HG02840 (cell line): ENCODE measurements around the gene MAP3K8.
"Not testable (repeated sequence)": the region's sequence is repeated elsewhere in the genome, so short reads cannot be mapped to it uniquely, and the experiment has no call there.

ENCODE experiments used
- ATAC-seq: cut with Tn5 transposase; IDR thresholded peaks from one replicate; pipeline ENCODE4 v1.9.1; 2021; ENCODE audit warnings: mild to moderate bottlenecking, moderate library complexity, moderate number of reproducible peaks; ENCODE audit not compliant: unreplicated experiment, low FRiP score

MAP3K8 gene

DNA sequence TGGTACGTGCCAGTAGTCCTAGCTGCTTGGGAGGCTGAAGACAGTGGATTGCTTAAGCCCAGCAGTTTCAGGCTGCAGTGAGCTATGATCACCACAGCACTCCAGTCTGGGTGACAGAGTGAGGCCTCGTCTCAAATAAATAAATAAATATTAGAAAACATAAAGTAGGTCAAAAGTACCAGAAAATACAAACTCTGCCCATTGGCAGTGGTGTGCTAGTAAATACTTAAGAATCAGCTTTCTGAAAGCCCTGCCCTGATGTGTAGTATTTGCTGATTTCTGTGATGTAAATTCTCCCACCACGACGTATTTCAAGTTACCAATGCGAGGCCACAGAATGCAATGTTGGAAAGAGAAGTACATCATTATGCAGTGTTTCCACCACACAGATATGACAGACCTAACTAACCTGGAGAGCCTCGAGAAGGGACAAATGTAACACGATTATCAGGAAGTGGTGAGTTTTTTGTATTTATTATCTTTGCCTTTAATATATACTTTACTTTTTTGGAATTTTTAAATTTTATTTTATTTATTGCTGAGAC is 11.8 kb upstream of the MAP3K8 start:
- no peak for ATAC-seq

DNA sequence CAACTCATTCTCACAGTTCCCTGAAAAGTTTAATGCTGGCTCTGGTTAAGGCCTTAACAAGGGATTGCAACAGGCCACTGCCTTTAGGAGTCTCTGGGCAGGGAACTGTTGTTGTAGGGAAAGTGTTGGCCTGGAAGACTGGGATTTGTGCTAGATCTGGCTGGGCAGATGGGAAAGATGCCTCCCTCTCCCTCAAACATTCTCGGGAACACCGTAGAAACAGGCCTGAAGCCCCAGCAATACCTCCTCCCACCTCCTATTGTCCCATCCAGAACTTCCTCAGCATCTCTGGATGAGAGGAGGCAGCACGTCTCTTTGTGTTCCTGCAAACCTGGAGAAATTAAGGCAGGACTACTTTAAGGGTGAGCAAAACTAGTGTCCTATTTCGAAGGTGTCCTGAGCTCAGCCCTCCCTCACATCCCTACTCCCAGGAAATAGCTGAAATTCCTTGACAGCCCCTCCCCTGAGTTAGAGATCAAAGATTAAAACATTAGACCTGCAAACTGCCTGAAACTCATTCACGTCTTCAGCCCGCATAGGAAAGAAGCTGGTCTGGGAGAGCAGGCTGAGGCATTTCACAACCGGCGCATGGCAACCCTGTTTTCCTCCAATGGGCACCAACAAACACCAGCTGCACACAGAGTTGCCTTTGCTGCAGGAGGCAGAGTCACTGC is 10.9 kb upstream of the MAP3K8 start:
- ATAC-seq, result no peak

DNA sequence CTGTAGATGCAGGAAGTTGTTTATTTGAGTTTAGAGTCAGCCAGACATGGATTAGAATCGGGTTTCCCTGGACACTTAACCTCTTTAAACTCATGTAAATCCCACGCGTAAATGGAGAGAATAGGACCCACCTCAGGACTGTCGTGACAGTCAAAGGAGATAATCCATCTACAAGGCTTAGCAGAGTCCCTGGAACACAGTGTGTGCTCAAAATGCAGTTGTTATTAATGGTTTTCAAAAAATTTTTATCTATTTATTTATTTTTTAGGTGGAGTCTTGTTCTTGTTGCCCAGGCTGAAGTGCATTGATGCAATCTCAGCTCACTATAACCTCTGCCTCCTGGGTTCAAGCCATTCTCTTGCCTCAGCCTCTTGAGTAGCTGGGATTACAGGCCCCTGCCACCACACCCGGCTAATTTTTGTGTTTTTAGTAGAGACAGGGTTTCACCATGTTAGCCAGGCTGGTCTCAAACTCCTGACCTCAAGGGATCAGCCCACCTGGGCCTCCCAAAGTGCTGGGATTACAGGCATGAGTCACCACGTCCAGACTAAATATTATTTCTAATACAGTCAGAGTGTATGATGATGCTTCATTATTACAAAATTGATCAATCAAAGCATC is 10.2 kb upstream of the MAP3K8 start:
- not testable (repeated sequence) for ATAC-seq

DNA sequence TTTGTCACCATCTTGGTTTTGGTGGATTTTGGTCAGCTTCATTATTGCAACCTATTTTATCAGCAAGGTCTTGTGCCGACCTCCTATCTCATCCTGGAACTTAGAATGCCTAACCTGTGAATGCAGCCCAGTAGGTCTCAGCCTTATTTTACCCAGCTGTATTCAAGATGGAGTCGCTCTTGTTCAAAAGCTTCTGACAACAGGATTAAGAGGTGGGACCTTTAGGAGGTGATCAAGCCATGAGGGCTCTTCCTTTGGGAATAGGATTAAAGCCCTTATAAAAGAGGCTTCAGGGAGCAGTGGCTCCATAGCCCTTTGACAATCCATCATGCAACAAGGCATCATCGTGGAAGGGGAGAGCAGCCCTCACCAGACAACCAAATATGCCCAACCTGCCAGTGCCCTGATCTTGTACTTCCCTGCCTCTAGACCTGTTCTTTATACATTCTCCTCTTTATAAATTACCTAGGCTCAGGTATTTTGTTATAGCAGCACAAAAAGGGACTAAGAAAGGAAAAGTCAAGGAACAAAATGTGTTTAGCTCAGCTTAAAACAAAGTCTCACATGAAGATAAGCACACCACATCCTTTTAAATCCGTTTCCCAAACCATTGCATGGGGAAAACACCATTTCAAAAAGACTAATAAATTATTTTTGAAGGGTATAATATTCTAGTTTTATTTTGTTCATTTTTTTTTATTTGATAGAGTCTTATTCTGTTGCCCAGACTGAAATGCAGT is 8.5 kb upstream of the MAP3K8 start:
- ATAC-seq, result no peak

DNA sequence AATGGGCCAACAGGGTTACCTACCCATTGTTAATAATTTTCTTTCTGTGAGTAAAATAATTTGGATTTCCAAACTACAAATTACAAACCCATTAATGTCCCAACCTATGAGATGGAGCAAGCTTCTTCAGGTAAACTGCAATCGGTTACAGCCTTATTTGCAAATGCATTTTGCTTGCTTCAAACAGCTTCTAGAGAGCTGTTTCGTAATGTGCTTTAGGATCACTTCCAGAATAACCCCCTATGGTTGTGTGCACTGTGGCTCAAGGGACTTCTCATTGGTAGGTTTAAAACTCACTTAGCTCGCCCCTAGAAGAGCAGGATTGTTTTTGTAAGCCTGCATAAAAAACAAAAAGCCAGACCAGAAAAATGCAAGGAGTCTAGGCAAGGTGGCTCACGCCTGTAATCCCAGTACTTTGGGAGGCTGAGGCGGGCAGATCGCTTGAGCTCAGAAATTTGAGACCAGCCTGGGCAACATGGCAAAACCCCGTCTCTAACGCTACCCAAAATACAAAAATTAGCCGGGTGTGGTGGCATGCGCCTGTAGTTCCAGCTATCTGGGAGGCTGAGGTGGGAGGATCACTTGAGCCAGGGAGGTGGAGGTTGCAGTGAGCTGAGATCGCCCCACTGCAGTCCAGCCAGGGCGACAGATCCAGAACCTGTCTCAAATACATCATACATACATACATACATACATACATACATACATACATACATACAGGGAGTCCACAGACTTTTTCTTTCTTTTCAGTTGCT is 3.3 kb upstream of the MAP3K8 start:
- ATAC-seq, result no peak

DNA sequence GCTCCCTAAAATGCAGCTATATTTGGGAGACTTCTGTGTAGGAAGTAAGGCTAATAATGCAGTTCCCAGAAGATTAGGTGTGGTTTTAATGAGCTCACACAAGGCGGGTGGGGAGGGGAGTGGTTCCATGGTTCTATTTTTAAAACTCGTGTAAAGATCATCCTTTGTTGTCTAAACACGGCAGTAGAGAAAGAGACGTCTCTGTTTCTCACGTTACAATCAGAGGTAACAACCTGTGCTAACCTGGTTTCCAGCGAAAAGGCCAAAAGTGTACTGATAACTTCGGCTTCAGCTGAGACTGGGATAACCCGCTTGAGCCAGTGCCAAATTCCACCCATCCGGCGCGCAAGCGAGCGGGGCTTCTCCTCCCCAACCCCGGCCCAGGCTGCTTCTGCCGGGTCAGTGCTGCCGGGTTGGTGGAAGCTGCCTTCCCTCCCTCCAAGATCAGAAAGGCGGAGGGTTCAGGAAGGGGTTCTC is 2.5 kb upstream of the MAP3K8 start:
- ATAC-seq, result no peak

DNA sequence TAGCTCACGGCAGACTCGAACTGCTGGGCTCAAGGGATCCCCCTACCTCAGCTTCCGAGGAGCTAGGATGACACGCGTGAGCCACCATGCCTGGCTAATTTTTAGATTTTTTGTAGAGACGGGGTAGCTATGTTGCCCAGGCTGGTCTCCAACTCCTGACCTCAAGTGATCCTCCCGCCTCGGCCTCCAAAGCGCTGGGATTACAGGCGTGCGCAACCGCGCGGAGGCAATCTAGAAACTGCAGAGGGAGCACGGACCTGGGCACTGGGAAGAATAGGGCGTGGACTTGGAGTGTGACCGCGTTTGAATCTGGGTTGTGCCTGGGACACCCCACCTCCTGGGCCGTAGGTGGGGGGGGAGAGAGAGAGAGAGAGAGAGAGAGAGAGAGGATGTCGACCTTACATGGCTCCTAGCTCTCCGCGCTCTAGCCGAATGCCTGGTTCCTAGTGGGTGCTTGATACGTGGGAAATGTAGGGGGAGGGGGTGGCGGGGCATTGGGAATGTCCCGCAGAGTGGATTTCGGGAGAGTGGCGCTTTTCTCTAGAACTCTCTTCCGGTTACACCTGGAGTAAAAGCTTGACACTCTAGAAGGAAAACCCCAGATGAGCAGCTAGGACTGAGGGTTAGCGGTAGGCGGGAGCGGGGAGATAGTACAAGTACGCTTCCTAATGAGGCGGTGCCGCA is 1.2 kb upstream of the MAP3K8 start:
- ATAC-seq, result peak; percentile 5

DNA sequence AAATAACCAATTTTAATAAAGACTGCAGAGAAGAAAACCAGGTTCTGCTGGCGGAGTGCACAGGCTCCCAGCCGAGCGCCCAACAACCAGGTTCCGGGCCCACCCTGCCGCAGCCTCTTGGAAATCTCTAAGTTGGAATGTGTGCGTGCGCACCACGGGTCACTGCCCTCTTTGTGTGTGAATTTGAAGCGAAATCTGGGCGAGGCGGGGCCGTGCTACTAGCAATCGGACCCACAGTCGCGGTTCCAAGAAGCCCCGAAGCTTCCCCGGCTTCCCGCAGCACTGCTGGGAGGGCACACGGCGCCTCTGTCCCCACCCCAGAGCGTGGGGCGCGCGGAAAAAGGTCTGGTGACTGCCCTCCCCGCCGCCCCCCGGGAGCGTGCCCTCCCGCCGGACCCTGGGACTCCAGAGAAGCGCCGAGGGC is 666 bp upstream of the MAP3K8 start:
- ATAC-seq, result peak; percentile 33

DNA sequence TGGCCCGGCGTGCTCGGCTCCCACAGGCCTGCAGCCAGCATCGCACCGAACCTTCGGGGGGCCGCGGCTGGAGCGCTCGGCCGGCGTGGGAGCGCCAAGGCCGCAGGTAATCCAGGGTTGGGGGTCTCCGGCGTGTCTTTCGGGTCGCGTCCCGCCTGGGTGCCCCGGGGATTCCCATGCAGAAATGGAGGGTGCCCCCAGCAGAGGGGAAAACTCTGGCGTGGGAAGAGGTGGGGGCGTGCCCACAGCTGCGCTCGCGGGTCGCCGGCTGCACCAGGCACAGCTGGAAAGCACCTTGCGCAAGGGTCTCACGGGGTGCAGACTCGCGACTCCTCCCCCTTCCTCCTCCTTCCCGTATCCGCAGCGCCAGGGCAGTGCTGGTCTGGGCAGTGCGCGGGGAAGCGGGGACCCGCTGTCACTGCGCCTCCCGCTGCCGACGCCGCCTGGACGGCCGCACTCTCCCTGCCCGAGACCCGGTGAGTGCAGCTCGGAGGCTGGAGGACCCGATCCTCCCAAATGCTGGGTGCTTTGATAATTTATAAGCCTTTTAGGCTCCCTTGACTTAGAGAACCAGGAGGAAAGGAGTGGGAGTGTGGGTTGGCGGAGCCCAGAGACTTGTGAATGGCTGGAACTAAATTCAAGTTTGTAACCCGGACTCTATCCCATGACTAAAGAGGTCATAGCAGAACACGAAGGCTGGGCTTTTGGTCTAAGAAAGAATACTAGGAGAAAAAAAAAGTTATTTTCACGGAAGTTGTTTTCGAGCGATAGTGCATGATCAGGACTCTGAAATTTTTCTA is 489 bp downstream of the MAP3K8 start:
- ATAC-seq, result peak; percentile 45

DNA sequence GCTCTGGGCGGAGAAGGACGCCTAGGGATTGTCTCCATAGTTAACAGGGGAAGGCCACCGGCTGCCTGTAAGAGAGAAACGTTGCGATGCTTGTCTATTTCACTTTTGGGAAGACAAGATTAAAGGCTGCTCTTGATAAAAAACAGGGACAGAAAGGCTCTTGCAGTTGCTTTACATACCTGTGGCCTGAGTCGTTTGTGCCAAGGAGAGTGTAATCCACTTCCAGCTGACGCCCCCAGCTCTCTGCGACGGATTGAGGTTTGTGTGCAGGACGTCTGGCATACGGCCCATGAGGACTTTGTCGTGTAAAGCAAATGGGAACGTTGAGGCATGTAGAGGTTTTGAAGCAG is 1.1 kb downstream of the MAP3K8 start:
- no peak for ATAC-seq

DNA sequence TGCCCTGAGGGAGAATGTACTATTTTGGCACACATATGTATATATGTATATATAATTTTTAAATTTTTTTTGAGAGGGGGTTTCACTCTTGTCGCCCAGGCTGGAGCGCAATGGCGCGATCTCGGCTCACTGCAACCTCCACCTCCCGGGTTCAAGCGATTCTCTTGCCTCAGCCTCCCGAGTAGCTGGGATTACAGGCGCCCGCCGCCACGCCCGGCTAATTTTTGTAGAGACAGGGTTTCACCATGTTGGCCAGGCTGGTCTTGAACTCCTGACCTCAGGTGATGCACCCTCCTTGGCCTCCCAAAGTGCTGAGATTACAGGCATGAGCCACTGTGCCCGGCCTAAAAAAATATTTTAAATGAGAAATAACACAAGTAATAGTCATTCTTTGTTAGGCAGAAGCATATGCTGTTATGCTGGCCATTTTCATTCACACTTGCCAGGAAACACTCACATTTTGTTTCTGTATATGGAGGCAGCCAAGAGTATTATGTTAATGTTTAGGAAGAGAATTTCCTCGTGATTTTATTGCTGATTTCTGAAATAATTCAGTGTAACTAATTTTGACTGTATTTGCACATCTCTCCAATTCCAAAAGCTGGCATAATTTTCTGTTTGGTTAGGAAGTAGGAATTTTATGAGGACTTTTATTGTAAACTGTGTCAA is 1.6 kb downstream of the MAP3K8 start:
- ATAC-seq, result not testable (repeated sequence)

DNA sequence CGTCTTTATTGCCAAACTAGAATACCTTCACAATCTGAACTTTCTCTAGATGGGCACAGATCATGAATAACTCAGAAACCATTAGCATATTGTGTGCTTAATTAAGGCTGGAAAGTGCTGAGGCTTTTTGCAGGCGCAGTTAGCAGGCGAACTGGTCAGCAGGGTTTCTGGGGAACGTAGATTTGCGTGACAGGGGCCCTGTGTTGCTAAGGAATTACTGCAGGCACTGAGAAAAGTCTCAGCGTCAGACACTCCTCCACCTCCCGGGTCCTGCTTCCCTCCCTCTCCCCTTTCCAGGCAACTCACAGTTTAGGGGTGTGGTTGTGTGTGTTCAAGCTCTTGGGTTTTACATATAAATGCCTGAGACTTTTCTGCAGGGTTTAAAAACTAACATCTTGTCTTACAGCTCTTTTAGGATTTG is 2.2 kb downstream of the MAP3K8 start:
- no peak for ATAC-seq

DNA sequence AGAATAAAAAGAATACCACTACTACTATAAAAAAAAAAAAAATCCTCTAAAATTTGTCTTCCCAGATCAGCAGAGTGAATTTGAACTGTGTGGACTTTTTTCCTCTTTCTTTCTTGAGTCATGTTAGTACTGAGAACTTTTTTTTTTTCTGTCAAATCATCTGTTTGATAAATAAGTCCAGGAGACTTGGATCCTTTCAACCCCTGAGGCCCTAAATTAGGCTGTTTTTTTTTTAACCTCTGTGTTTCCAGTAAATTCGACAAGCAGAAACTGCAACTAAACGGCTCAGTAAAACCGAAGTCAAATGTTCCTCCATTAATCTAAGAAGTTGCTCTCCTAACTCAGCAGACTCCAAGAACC is 2.7 kb downstream of the MAP3K8 start:
- no peak for ATAC-seq

DNA sequence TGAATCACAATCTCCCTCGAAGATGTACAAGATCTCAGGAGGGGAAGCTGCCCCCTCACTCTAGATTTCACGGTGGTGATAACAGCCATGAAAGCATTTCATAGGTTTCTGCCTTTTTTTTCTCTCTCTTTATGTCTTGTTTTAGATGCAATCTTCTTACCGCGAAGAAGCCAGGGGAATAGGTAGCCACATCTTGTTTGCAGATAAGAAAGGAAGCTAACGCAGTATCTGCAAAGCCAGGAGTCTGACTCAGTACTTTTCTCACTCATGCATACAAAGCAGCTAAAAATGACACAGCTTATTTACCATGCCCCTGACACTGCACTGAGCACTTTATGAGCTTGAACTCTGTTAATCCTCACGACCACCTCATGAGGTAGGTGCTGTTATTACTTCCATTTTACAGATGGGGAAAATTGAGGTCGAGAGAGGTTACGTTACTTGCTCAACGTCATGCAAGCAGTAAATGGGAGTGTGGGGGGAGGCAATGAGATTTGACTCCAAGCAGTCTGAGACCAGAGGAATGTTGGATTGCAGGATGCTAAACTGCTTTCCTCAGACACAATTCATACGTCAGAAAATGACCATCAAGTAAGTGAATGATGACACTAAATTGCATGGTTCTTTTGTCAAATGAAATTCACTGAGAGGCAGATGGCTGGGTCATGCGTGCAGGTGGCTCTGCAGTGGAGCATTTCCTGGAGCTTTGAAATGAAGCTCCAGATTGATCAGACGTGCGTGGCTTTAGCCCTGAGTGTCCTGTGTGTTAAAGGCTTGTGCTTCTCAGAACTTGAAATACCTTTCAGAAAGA is 3.3 kb downstream of the MAP3K8 start:
- ATAC-seq, result no peak

DNA sequence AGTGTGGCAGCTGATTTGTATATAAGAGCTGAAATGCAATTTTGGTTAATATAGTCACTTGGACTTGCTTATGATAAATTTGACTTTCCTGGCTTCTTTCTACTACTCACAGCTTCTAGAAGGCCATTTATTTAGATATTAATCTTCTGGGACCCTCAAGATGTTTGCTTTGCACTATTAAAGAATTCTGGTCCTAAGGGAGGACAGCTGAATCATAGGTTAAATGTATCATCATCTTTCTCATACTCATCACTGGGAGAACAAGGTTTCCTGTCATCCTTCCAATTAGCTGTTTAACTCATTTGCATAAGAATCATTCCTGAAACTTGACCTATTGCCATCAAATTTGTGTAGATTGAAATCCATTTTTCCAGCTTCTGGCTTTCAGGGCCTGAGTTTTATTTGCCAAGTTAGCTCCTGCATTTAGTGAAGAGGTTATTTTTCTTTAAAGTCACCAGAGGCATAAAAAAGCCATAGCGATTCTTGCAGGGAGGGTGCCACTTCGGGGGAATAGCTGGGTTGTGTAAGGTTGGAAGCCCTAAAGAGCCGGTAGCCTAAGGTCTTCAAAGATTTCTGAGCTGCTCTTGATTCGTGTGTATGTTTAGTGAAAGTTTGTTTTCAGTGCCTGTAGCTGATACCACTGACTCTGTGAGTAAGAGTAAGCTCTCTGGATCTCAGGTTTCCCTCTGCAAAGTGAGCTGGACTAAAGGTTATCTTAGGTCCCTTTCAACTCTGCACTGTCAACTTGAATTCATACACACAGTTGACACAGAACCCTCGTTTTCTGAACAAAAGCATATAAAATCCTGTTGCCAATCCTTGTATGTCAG is 4.3 kb downstream of the MAP3K8 start:
- ATAC-seq, result no peak

DNA sequence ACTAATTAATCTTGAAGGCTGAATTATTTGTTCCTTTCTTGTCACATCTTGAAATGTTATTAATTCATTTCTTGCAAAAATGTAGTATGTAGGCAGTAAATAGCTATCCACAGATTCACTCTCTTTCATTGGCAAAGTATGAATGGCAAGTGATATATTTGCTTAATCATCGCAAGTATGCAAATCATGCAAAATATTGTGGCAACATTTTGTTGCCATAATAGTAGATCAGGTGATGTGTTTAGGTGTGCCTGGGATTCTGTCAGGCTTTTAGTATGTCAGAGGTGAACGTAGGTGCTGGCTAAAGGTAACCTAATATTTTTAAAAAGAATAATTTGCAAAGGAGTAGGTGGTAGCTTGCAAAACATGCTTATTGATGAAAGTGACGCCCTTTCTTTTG is 5.9 kb downstream of the MAP3K8 start:
- ATAC-seq, result no peak

DNA sequence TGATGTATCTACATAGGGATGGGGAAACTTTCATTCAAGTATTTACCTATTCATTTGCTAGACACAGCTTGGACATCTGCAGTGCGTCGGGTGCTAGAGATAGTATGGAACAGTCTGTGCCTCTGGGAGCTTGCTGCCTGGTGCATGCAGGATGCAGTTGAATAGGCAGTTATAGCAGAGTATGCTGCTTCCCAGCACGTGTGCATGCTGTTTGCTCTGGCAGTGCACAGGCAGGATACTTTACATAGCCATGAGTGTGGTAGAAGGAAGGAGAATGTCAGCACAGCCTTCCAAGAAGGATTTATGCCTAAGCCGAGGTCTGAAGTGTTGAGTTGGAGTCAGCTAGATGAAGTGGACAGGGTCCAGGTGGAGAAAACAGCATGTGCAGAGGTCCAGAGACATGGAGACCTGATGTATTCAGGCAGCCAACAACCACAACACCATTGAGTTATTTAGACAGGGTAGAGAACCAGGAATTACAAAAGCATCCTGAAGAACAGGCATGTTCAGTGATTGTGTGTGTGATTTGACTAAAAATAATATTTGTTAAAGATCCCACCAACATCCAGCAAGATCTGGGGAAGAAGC is 8.1 kb downstream of the MAP3K8 start:
- no peak for ATAC-seq
